Measurements from ENCODE around the gene PTPRE. TPM values are rescaled to one million over a fixed set of nuclear protein-coding genes. Genes with fewer than 3 reads are reported as not detected.

Gene PTPRE
- total RNA-seq, 1 experiment from 2014 or later, result 12.3 TPM

GRCh38 chr10:127990846-127991542, 84.1 kb downstream of the PTPRE start:
- CTCF ChIA-PET, result interaction anchor here (0.6 to 2.2 kb wide), 4 partner anchors 9 to 87 kb away, joined by 3 to 6 read pairs (median 4); no protein-coding TSS in a partner anchor
- Histone ChIP-seq H3K27me3 (ENCODE audit: insufficient read depth, low read length) (no peaks in the 10 kb centered on the region), H2AFZ (ENCODE audit: low read depth, low read length, poor library complexity, severe bottlenecking) (peak overlapping the region; percentile 70), H4K20me1 (ENCODE audit: insufficient read depth) (no peaks in the 10 kb centered on the region), H3K9me2 (ENCODE audit: insufficient read depth) (no peaks in the 10 kb centered on the region; the same call in 1 of the 2 replicates), H3K4me3 (replicated peaks in 1 of 2; ENCODE audit: low read depth in 1 of 2, low read length in 2 of 2) (peak overlapping the region; percentile 9 to 41), H3K4me2 (ENCODE audit: low read length) (peak overlapping the region; percentile 71), H3K9ac (ENCODE audit: low read length) (peak overlapping the region; percentile 6), H3K79me2 (ENCODE audit: insufficient read depth, low read length) (no peaks in the 10 kb centered on the region), H3K36me3 (ENCODE audit: control insufficient read depth in 1 of 2, insufficient read depth in 2 of 2, low read length in 2 of 2) (no peaks in the 10 kb centered on the region), H3K4me1 (ENCODE audit: control insufficient read depth in 1 of 2, insufficient read depth in 2 of 2, low read length in 2 of 2) (peaks cover 31 to 36% of the 10 kb centered on the region in 2 experiments), H3K9me3 (ENCODE audit: control insufficient read depth in 1 of 2, insufficient read depth in 1 of 2, low read depth in 1 of 2, low read length in 2 of 2) (no peaks in the 10 kb centered on the region), H3K27ac (ENCODE audit: low read depth, low read length) (peak overlapping the region; percentile 55; the same call in 1 of the 2 replicates)
- POLR2A ChIA-PET, result interaction anchor here (1.4 kb wide), 1 partner anchor 82 kb away, joined by 3 read pairs; no protein-coding TSS in a partner anchor
- peak; percentile 72 for ATAC-seq
- peak; percentile 70 for TF ChIP-seq SP1 (IDR thresholded peaks at IDR 0.05; ENCODE audit: low read depth)
- no peak for TF ChIP-seq EZH2 (IDR thresholded peaks at IDR 0.05)
- TF ChIP-seq SRF (IDR thresholded peaks at IDR 0.05; ENCODE audit: low read depth), result peak; percentile 54
- TF ChIP-seq CEBPB (IDR thresholded peaks at IDR 0.05; ENCODE audit: low read depth), result peak; percentile 58
- TF ChIP-seq ELF1 (IDR thresholded peaks at IDR 0.05; ENCODE audit: borderline replicate concordance, low read depth), result no peak
- peak; percentile 87 for TF ChIP-seq EGR1 (IDR thresholded peaks at IDR 0.05; ENCODE audit: low read depth)
- TF ChIP-seq FOSL1 (IDR thresholded peaks at IDR 0.05; ENCODE audit: low read depth), result peak; percentile 83
- peak; percentile 60 for TF ChIP-seq MAX (IDR thresholded peaks at IDR 0.05)
- no peak for TF ChIP-seq ZBTB33 (IDR thresholded peaks at IDR 0.05; ENCODE audit: extremely low read depth, insufficient replicate concordance, low read length)
- peak; percentile 65; the same call in 1 of the 2 replicates for TF ChIP-seq CBX3 (IDR thresholded peaks at IDR 0.05; ENCODE audit: low read depth)
- TF ChIP-seq JUND (IDR thresholded peaks at IDR 0.05), result peak; percentile 81
- TF ChIP-seq ZNF274 (IDR thresholded peaks at IDR 0.05; ENCODE audit: low read depth, low read length), result no peak
- TF ChIP-seq SIN3A (IDR thresholded peaks at IDR 0.05; ENCODE audit: low read depth), result no peak
- no peak for TF ChIP-seq CTCF (IDR thresholded peaks at IDR 0.05 in 2 of 3, conservative IDR thresholded peaks at IDR 0.05 in 1 of 3; ENCODE audit: borderline replicate concordance in 1 of 3, insufficient read depth in 1 of 3, low read depth in 2 of 3, low read length in 2 of 3)
- TF ChIP-seq YY1 (IDR thresholded peaks at IDR 0.05; ENCODE audit: extremely low read depth, insufficient replicate concordance, low read depth, low read length), result no peak
- RAD21 ChIA-PET (ENCODE audit: low non-redundant PET in 1 of 2, low total read pairs in 2 of 2, uncharacterized antibody in 2 of 2, unreplicated experiment in 2 of 2), result no interaction called here
- peak; percentile 65 for DNase-seq (ENCODE audit: low read depth, low spot score)
- intact Hi-C loops (cut with micrococcal nuclease), result no loop called here
- BruUV-seq (replicated peaks), result no TSS peak

Data from HCT116 (cell line).